T-helper 9 cell (primary cell): ENCODE results near the gene TDRD1.
"Not testable (repeated sequence)": the region's sequence is repeated elsewhere in the genome, so short reads cannot be mapped to it uniquely, and the experiment has no call there.

ENCODE experiments used
- DNase-seq: peaks from one replicate; pipeline ENCODE4 v3.0.0-alpha.2; 2020
- total RNA-seq, 2 donors: gene quantifications; one replicate each; lab custom pipeline; 2026; lab: John Stamatoyannopoulos, UW

The TDRD1 gene, protein sequence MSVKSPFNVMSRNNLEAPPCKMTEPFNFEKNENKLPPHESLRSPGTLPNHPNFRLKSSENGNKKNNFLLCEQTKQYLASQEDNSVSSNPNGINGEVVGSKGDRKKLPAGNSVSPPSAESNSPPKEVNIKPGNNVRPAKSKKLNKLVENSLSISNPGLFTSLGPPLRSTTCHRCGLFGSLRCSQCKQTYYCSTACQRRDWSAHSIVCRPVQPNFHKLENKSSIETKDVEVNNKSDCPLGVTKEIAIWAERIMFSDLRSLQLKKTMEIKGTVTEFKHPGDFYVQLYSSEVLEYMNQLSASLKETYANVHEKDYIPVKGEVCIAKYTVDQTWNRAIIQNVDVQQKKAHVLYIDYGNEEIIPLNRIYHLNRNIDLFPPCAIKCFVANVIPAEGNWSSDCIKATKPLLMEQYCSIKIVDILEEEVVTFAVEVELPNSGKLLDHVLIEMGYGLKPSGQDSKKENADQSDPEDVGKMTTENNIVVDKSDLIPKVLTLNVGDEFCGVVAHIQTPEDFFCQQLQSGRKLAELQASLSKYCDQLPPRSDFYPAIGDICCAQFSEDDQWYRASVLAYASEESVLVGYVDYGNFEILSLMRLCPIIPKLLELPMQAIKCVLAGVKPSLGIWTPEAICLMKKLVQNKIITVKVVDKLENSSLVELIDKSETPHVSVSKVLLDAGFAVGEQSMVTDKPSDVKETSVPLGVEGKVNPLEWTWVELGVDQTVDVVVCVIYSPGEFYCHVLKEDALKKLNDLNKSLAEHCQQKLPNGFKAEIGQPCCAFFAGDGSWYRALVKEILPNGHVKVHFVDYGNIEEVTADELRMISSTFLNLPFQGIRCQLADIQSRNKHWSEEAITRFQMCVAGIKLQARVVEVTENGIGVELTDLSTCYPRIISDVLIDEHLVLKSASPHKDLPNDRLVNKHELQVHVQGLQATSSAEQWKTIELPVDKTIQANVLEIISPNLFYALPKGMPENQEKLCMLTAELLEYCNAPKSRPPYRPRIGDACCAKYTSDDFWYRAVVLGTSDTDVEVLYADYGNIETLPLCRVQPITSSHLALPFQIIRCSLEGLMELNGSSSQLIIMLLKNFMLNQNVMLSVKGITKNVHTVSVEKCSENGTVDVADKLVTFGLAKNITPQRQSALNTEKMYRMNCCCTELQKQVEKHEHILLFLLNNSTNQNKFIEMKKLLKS
- total RNA-seq, result 0 to 1.7 reads per million in 2 donors

DNA sequence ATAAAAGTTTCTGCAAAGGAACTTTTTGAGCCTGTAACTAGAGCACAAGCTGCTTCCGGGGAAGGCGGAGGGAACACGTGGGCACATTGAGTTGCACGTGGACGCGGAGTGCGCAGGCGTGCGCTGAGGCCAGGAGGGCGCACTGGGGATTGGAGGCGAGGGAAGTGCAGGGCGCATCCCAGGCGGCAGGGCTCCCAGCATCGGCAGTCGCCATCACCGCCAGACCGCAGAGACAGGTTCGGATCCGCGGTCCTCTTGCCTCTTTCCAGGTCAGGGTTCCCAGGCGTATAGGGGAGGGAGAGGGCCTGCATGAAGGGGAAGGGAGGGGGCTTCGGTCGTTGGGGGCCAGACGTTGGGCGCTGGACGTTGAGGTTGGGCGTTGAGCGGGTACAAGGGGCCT, at the start of gene TDRD1:
Gene TDRD1, plus strand, starts transcription at position 206 of the 400 bp plus-strand sequence. CDS start 8,479 bp downstream, outside the sequence.
- no peak for DNase-seq

GRCh38 chr10:114131094-114131493, 48.1 kb upstream of the TDRD1 start:
- no peak for DNase-seq

DNA sequence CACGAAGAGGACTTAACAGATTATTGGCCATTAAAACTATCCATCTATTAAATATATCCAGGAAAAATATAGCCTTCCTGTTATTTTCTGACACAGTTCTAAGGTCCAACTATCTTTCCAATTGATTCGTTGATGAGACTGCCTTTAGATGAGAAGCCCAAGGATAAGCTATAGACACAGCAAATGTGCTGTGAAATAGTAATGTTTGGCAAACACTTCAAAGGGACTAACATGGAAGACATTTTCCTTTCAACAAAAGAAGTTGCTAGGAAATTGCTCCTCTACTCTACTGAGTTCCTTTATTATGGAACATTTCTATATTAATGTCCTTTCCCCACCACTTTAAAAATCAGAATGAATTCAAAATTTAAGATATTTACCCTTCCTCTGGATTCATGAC, 43.7 kb upstream of the TDRD1 start:
- no peak for DNase-seq

- no peak for DNase-seq
These were observed 40.6 kb upstream of the TDRD1 start for GRCh38 chr10:114138581-114138980.

- DNase-seq, result no peak
These were observed 39.1 kb upstream of the TDRD1 start for GRCh38 chr10:114140036-114140435.

DNA sequence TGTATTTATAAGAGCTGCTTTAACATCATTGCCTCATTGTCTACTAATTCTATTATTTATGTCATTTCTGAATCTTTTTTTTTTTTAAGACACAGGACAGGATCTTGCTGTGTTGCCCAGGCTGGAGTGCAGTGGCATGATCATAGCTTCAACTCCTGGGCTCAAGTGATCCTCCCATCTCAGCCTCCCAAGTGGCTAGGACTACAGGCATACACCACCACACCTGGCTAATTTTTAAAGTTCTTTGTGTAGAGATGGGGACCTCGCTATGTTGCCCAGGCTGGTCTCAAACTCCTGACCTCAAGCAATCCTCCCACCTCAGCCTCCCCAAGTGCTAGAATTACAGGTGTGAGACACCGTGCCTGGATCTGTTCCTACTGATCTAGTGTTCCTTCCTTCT, 38.3 kb upstream of the TDRD1 start:
- DNase-seq, result not testable (repeated sequence)

GRCh38 chr10:114142018-114142417, 37.1 kb upstream of the TDRD1 start:
- no peak for DNase-seq

DNA sequence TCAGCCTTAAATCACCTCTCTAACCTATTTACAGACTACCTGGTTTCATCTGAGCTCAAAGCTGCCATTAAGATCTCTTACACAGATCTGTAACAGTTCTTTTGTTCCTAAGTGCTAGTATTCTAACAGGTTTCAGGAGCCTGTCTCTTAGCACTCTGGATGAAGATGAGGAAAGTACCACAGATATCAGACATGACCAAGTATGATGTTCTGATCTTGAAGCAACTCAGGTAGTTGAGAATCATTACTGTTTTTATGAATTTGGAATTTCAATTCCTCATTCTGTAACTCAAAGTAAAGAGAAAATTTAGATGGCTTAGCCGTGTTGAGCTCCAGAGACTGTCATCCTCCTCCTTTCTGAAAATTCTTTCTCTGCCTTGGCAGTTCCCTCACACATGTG, 36.0 kb upstream of the TDRD1 start:
- DNase-seq, result no peak

GRCh38 chr10:114149476-114149875, 29.7 kb upstream of the TDRD1 start:
- DNase-seq, result not testable (repeated sequence)

- no peak for DNase-seq
These were observed 27.7 kb upstream of the TDRD1 start for GRCh38 chr10:114151486-114151885.

DNA sequence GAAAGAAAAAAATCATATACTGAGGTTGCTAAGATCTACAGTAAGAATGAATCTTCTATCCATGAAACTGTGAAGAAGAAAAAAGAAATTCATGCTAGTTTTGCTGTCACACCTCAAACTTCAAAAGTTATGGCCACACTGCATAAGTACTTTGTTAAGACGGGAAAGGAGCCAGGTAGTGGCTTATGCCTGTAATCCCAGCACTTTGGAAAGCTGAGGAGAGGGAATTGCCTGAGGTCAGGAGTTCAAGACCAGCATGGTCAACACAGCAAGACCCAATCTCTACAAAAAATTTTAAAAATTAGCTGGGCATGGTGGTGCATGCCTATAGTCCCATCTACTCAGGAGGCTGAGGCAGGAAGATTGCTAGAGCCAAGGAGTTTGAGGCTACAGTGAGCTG, 27.3 kb upstream of the TDRD1 start:
- no peak for DNase-seq

- DNase-seq, result no peak
These were observed 21.2 kb upstream of the TDRD1 start for GRCh38 chr10:114157912-114158311.

GRCh38 chr10:114163062-114163461, 16.1 kb upstream of the TDRD1 start:
- DNase-seq, result no peak

GRCh38 chr10:114166043-114166442, 13.1 kb upstream of the TDRD1 start:
- no peak for DNase-seq

- DNase-seq, result no peak
These were observed 12.7 kb upstream of the TDRD1 start for GRCh38 chr10:114166494-114166893.

DNA sequence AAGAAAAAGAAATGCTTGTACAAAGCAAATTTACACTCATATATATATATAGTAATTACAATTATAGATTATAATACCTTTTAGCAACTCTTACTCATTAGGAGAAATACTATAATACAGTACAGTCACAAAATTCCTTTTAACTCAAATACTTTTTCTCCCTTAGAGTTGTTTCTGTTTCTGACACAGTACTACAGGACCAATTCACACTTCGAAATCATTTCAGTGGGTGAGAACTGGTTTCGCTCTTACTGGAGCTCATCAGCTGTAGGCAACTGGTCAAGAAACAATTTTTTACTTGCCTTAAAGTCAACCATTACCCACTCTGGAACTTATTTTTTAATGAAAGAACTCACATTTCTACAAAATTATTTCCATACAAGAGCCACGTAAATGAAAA, 11.2 kb upstream of the TDRD1 start:
- no peak for DNase-seq

- DNase-seq, result no peak
These were observed 10.6 kb upstream of the TDRD1 start for GRCh38 chr10:114168450-114169009.

GRCh38 chr10:114172216-114172615, 6.9 kb upstream of the TDRD1 start:
- no peak for DNase-seq

GRCh38 chr10:114172776-114173602, 6.2 kb upstream of the TDRD1 start:
- DNase-seq, result no peak

DNA sequence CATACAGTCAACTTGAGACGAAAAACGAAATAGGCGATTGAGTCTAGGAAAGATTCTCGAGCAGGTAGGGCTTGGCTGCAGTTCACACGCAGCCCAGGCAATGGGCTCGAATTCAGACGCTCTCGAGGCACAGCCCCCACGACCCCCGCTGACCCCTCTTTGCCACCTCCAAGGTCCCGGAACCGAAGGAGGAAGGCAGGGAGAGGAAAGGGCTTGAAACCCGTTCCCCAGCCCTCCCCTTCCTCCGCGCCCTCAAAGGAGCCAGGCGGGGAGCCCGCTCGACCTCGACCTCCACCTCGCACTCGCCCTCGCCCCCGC, 5.6 kb upstream of the TDRD1 start:
- DNase-seq, result no peak

DNA sequence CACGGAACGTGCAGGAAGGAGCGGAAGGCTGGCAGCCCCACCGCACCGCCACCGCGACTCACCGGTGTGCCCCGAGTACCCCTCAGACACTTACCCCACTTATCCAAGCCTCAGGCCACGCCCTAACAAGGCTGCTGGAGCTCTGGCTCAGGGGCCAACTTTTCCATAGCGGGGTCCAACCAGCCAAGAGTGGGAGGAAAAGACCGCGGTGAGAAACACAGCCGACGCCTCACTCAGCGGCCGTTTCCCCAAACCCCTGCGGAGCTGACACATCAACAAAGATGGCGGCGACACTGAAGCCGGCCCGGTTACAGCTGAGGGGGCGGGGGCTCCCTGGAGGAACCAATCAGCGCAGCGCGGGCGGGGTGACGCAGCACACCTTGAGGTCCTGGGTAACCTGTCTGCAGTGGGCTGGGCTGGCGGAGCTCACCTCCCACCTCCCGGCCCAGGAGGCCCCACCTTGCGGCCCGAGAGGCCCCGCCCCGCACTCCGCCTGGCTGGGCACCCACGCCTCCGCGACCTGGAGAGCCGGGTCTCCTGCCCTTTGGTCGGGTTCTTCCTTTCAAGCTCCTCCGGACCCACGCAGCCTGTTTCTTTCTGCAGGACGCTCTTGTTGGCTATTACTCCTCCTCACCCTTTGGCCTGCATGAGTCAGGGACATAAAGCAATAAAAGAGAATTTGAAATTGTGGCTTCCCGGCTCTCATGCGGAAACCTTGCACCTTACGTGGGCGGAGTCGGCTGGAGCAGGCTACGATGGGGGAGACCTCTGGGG, 5.0 kb upstream of the TDRD1 start, which contains the start of gene CCDC186:
Gene CCDC186, minus strand, starts transcription at position 283 of the 774 bp plus-strand sequence. CDS start 10,935 bp downstream, outside the sequence.
- peak; percentile 97 for DNase-seq
